Epithelial cell of esophagus (primary cell): ENCODE measurements around the gene GNAT3.

ENCODE experiments used
- DNase-seq: peaks from one replicate; pipeline ENCODE4 v3.0.0; 2010; ENCODE audit warnings: low read depth
- H3K4me3 ChIP-seq: 2 replicates; pipeline ENCODE4 v1.5.1; 2011; ENCODE audit warnings: mild to moderate bottlenecking, low read length, control low read depth
- CTCF ChIP-seq: IDR thresholded peaks from 2 replicates; pipeline ENCODE4 v1.5.1; 2011; ENCODE audit warnings: low read depth, mild to moderate bottlenecking, low read length, control low read depth, inconsistent platforms; ENCODE audit not compliant: insufficient read depth; ENCODE audit errors: missing control alignments

Gene GNAT3

DNA sequence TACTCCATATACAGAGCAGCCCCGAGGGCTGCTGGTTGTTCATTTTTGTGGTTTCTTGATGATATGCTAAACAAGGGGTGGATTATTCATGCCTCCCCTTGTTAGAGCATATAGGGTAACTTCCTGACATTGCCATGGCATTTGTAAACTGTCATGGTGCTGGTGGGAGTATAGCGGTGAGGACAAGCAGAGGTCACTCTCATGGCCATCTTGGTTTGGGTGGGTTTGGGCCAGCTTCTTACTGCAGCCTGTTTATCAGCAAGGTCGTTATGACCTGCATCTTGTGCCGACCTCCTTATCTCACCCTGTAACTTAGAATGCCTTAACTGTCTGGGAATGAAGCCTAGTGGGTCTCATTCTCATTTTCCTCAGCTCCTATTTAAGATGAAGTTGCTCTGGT is 31.3 kb downstream of the GNAT3 start:
- no peak for TF ChIP-seq CTCF
- no peak overlapping the region for H3K4me3 ChIP-seq
- no peak for DNase-seq

DNA sequence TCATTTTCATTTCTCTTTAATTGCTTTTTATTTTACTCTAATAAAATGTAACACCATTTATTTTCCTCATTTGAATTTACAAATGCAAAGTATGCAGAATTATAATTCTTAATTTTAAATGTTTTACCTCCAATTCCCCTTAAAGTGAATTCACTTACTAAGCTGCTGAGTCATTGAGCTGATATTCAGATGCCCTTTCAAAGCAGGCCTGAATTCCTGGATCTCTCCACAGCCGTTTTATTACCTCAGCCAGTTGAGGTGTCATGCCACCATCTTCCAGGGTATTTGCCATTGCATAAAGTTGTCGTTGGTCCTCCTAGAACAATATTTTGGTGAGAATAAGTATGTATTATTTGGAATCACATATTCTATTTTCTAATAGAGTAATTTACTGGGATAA is 33.2 kb downstream of the GNAT3 start:
- DNase-seq: peak; percentile 74
- no peak for TF ChIP-seq CTCF
- no peak overlapping the region for H3K4me3 ChIP-seq

DNA sequence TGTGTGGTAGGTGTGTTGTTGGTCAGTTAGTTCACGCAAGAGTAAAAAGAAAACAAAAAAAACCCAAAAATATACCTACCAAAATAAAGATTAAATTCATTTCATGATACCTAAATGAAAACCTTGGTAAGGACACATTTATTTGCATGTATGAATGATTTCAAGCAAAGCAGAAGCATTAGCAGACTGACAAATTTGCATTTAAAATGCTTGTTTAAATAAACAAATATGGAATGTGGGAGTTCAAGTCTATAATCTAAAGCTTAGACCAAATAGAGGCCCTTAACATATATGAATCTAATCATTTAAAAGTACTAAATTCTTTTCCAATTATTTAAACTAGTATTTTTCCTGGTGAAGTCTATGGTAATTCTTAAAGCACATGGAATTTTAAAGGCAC is 35.8 kb downstream of the GNAT3 start:
- no peak for DNase-seq
- no peak overlapping the region for H3K4me3 ChIP-seq
- no peak for TF ChIP-seq CTCF

DNA sequence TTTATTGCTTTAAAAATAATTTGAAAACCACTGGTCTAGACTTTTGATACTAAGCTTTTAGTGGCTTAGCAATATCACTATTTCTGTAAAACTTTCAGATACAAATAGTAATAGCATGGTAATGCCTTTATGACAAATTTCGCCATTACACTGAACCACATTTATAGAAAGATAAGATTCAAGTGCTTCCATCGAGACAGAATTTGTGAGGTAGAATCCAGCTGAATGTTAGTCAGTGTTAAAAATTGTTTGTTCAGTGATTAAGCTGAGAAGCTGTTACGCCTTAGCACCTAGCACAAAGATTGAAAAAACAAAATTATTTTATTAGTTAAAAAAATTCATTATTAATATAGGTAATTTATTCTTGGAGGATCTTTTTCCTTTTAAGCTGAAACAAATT is 36.5 kb downstream of the GNAT3 start:
- TF ChIP-seq CTCF: no peak
- DNase-seq: peak; percentile 57
- H3K4me3 ChIP-seq: no peak overlapping the region

DNA sequence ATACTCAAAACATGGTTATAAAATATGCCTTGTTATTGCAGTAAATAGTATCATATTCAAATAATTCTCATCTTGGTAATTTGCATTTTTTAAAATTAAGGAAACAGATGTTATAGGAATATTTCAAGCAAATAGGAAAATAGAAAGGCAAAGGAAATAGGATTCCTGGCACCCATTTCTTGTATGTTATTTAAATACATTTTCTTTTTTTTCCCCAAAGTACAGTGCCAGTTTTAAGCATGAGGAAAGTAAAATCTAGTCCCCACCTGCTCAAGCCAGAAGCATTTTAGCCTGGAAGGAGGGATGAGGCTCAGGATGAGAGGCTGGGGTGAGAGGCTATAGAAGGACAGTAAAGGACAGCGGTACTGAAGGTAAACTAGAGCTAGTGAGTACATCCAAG is 38.1 kb downstream of the GNAT3 start:
- H3K4me3 ChIP-seq: no peak overlapping the region
- TF ChIP-seq CTCF: no peak
- no peak for DNase-seq

DNA sequence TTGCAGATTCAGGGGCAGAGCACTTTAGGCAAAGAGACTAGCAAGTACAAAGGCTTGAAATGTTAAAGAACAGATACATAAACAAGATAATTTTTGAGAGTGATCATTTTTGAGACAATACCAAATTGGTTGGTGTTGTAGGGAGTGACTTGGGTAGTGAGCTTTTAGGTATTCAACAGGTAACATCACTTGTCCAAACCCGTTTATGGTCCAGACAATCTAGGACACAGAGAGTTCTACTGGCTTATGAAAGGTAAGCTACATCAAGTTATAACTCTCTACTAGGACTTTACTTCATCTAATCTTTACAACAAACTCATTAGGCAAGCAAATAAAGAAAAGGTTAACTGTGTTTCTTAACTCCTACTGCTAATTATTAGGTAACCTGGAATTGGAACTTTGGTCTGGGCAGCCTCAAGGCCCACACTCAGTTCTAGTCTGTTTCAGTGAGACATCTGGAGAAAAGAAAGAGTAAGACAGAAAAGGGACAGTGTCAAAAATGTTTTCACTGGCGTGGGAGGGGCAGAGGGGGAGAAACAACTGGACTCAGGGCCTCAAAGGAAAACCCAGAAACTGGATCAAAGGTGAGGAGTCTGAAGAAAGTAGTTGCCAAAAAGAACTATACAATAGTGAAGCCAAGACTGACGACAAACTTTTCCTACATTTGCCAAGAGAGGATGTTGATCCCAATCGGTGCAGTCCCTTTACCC is 39.2 kb downstream of the GNAT3 start:
- no peak for TF ChIP-seq CTCF
- no peak overlapping the region for H3K4me3 ChIP-seq
- DNase-seq: no peak

DNA sequence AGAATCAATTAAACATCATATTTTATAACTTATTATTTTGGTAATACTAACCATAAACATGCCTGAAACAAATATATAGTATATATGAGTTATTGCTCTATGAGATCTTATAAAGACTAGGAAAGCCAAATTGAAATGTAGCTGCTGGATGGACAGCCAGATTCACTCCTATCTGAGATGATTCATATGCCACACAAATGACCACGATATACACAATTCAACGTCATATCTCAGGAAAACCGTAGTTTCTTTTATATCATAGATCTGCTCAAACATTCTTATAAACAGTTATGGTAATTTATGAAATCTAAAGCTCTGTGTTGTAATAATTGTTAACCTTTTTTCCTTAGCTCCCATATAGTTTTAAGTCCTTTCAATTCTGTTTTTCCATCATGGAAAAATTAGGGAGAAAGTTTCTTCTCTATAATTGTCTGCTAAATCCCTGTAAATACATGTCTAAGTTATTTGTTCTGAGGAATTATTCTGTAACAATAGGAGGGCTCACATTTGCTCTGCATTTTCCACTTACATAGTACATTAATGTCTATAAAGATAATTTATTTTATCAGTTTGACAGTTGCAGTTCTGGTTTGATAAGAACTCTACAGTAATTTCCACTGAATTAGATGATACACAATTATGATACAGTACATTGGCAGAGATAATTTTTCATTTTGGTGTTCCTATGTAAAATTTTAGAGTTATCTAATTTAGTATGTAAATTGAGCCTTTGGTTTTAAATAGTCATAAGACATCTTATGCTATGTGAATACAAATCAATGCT is 42.7 kb downstream of the GNAT3 start:
- no peak for DNase-seq
- H3K4me3 ChIP-seq: no peak overlapping the region
- TF ChIP-seq CTCF: no peak
